Fibroblast of skin of scalp (primary cell): ENCODE data around the gene TCEANC2.

Source experiments
- DNase-seq: peaks from one replicate; pipeline ENCODE4 v3.0.0-alpha.2; 2013

Gene TCEANC2

GRCh38 chr1:54114955-54115354 is 61.5 kb downstream of the TCEANC2 start:
- DNase-seq, result no peak

- no peak for DNase-seq
Observed at GRCh38 chr1:54115520-54115919, 62.1 kb downstream of the TCEANC2 start.

GRCh38 chr1:54117815-54118563 is 64.6 kb downstream of the TCEANC2 start:
- DNase-seq, result peak; percentile 20

GRCh38 chr1:54118704-54119103 is 65.3 kb downstream of the TCEANC2 start:
- peak; percentile 92 for DNase-seq

- no peak for DNase-seq
Observed at GRCh38 chr1:54120018-54120697, 66.8 kb downstream of the TCEANC2 start.

- no peak for DNase-seq
Observed at GRCh38 chr1:54120698-54121481, 67.5 kb downstream of the TCEANC2 start.

- peak; percentile 86 for DNase-seq
Observed at GRCh38 chr1:54121482-54122134, 68.2 kb downstream of the TCEANC2 start.

GRCh38 chr1:54122135-54122751 is 68.8 kb downstream of the TCEANC2 start:
- no peak for DNase-seq

GRCh38 chr1:54122992-54123391 is 69.6 kb downstream of the TCEANC2 start:
- DNase-seq, result no peak

- DNase-seq, result no peak
Observed at GRCh38 chr1:54124472-54124871, 71.1 kb downstream of the TCEANC2 start.

GRCh38 chr1:54124906-54125305 is 71.5 kb downstream of the TCEANC2 start:
- DNase-seq, result no peak

GRCh38 chr1:54125386-54126070 is 72.1 kb downstream of the TCEANC2 start:
- DNase-seq, result peak; percentile 34

- DNase-seq, result no peak
Observed at GRCh38 chr1:54126271-54126815, 72.9 kb downstream of the TCEANC2 start.

GRCh38 chr1:54127594-54128300 is 74.3 kb downstream of the TCEANC2 start:
- no peak for DNase-seq

GRCh38 chr1:54129858-54130257 is 76.5 kb downstream of the TCEANC2 start:
- no peak for DNase-seq

- DNase-seq, result no peak
Observed at GRCh38 chr1:54131419-54131818, 78.0 kb downstream of the TCEANC2 start.

GRCh38 chr1:54132495-54132894 is 79.1 kb downstream of the TCEANC2 start:
- peak; percentile 71 for DNase-seq

GRCh38 chr1:54134295-54134694 is 80.9 kb downstream of the TCEANC2 start:
- no peak for DNase-seq

GRCh38 chr1:54135436-54136120 is 82.2 kb downstream of the TCEANC2 start:
- DNase-seq, result peak; percentile 90

- DNase-seq, result no peak
Observed at GRCh38 chr1:54136269-54136896, 83.0 kb downstream of the TCEANC2 start.
